ENCODE measurements around the gene LGALS3BP.
"Not testable (repeated sequence)": the region's sequence is repeated elsewhere in the genome, so short reads cannot be mapped to it uniquely, and the experiment has no call there.

Gene LGALS3BP

GRCh38 chr17:78979780-78980623 lies at the start of gene LGALS3BP:
Gene LGALS3BP, minus strand, starts transcription at chr17:78979923. Its CDS starts 2,732 bp downstream, at chr17:78977191.
- DNase-seq (ENCODE audit: low read depth in 3 of 3), result peak in 1 of 3 experiments; percentile 3

- no peak for DNase-seq (ENCODE audit: low read depth in 3 of 3)
These were observed 49.0 kb upstream of the LGALS3BP start for GRCh38 chr17:79028496-79029326.

GRCh38 chr17:79027925-79028491 lies 48.3 kb upstream of the LGALS3BP start:
- no peak for DNase-seq (ENCODE audit: low read depth in 3 of 3)

- no peak for DNase-seq (ENCODE audit: low read depth in 3 of 3)
These were observed 47.7 kb upstream of the LGALS3BP start for GRCh38 chr17:79027274-79027924.

GRCh38 chr17:79026376-79027273 lies 46.9 kb upstream of the LGALS3BP start:
- no peak for DNase-seq (ENCODE audit: low read depth in 3 of 3)

GRCh38 chr17:79024901-79025737 lies 45.4 kb upstream of the LGALS3BP start:
- no peak for DNase-seq (ENCODE audit: low read depth in 3 of 3)

GRCh38 chr17:79023886-79024771 lies 44.4 kb upstream of the LGALS3BP start, which contains the start of gene C1QTNF1:
Gene C1QTNF1, plus strand, starts transcription at chr17:79024169. Its CDS starts 19,800 bp downstream, at chr17:79043969.
- no peak for DNase-seq (ENCODE audit: low read depth in 3 of 3)

GRCh38 chr17:79023180-79023705 lies 43.5 kb upstream of the LGALS3BP start:
- DNase-seq (ENCODE audit: low read depth in 3 of 3), result no peak

GRCh38 chr17:79022507-79022991 lies 42.8 kb upstream of the LGALS3BP start:
- no peak for DNase-seq (ENCODE audit: low read depth in 3 of 3)

- DNase-seq (ENCODE audit: low read depth in 3 of 3), result not testable (repeated sequence)
These were observed 42.2 kb upstream of the LGALS3BP start for GRCh38 chr17:79021929-79022328.

- no peak for DNase-seq (ENCODE audit: low read depth in 3 of 3)
These were observed 41.0 kb upstream of the LGALS3BP start for GRCh38 chr17:79020631-79021301.

GRCh38 chr17:79019632-79020584 lies 40.2 kb upstream of the LGALS3BP start:
- peak in 1 of 3 experiments; percentile 29 for DNase-seq (ENCODE audit: low read depth in 3 of 3)

GRCh38 chr17:79019261-79019631 lies 39.5 kb upstream of the LGALS3BP start:
- DNase-seq (ENCODE audit: low read depth in 3 of 3), result no peak

GRCh38 chr17:79018370-79018695 lies 38.6 kb upstream of the LGALS3BP start:
- DNase-seq (ENCODE audit: low read depth in 3 of 3), result no peak

GRCh38 chr17:79017546-79018369 lies 38.0 kb upstream of the LGALS3BP start:
- DNase-seq (ENCODE audit: low read depth in 3 of 3), result no peak

All from stimulated activated CD4-positive, alpha-beta T cell treated with anti-CD3 and anti-CD28 coated beads, TNF-alpha, amount 100 ng/mL, for 4 hours (primary cell).